ENCODE measurements around the gene AARS2. TPM values are rescaled to one million over a fixed set of nuclear protein-coding genes. Genes with fewer than 3 reads are reported as not detected.

The AARS2 gene
- total and polyA plus RNA-seq, 2 of the 4 experiments (the other 2 are of a cell fraction), result 9.1 to 10.4 TPM

- intact Hi-C loops (cut with micrococcal nuclease) (no loop called here), in situ Hi-C loops (cut with MboI; ENCODE audit: low sequenced_read_pairs) (no loop called here), dilution Hi-C loops (cut with HindIII; ENCODE audit: low sequenced_read_pairs, unreplicated experiment) (no loop called here)
- Histone ChIP-seq H3K4me1 (ENCODE audit: control insufficient read depth, insufficient read depth, low read length) (no peaks in the 10 kb centered on the region), H2AFZ (replicated peaks; ENCODE audit: low read length, poor library complexity) (no peak overlapping the region), H3K4ac (ENCODE audit: low read depth, low read length) (no peak overlapping the region), H4K91ac (ENCODE audit: insufficient read depth, low read depth, low read length) (no peak overlapping the region), H3K18ac (ENCODE audit: low read depth, low read length) (no peak overlapping the region), H3K36me3 (ENCODE audit: control insufficient read depth, insufficient read depth, low read length) (no peaks in the 10 kb centered on the region), H2BK120ac (ENCODE audit: low read depth, low read length) (no peak overlapping the region), H2BK5ac (ENCODE audit: low read depth, low read length, poor library complexity, severe bottlenecking) (no peak overlapping the region), H3K4me2 (ENCODE audit: low read depth, low read length) (no peak overlapping the region), H3K9me3 (ENCODE audit: control insufficient read depth, insufficient read depth, low read length) (no peaks in the 10 kb centered on the region), H4K20me1 (ENCODE audit: insufficient read depth, low read length) (no peaks in the 10 kb centered on the region; the same call in 1 of the 2 replicates), H2AK5ac (ENCODE audit: low read depth, low read length) (no peak overlapping the region; the same call in 1 of the 2 replicates), H4K8ac (ENCODE audit: low read depth in 2 of 2, low read length in 2 of 2) (no peak overlapping the region), H3K27ac (ENCODE audit: insufficient read depth, low read length) (no peak overlapping the region), H3K9ac (ENCODE audit: low read depth, low read length) (no peak overlapping the region), H2AK9ac (replicated peaks; ENCODE audit: low read depth, low read length, poor library complexity) (no peak overlapping the region), H3K4me3 (ENCODE audit: insufficient read depth, low read depth, low read length) (no peak overlapping the region), H3K23ac (ENCODE audit: low read depth, low read length) (no peak overlapping the region), H3K79me1 (ENCODE audit: low read depth in 1 of 2, low read length in 2 of 2) (no peaks in the 10 kb centered on the region), H3K9me1 (ENCODE audit: insufficient read depth, low read length) (peaks cover 4% of the 10 kb centered on the region; the same call in 1 of the 2 replicates), H3K14ac (replicated peaks; ENCODE audit: low read depth, low read length) (no peak overlapping the region), H3K27me3 (ENCODE audit: control insufficient read depth, insufficient read depth, low read length) (peaks cover 56% of the 10 kb centered on the region), H4K5ac (ENCODE audit: low read depth, low read length) (no peak overlapping the region), H3K56ac (ENCODE audit: extremely low read depth, insufficient read depth, low read length) (no peak overlapping the region), H2BK20ac (ENCODE audit: low read depth, low read length) (no peak overlapping the region), H2BK15ac (ENCODE audit: low read depth, low read length) (no peak overlapping the region)
- TF ChIP-seq RCOR1 (IDR thresholded peaks at IDR 0.05; ENCODE audit: insufficient replicate concordance, low read length) (no peak), MXI1 (IDR thresholded peaks at IDR 0.05; ENCODE audit: borderline replicate concordance, low read depth, low read length) (no peak), SMC3 (IDR thresholded peaks at IDR 0.05; ENCODE audit: low read depth, low read length) (no peak), USF2 (IDR thresholded peaks at IDR 0.05; ENCODE audit: low read depth, low read length) (no peak), MAZ (IDR thresholded peaks at IDR 0.05; ENCODE audit: borderline replicate concordance, low read depth, low read length) (no peak), NFE2L2 (IDR thresholded peaks at IDR 0.05; ENCODE audit: low read depth, low read length) (no peak)
- DNase-seq (no peak), ATAC-seq (ENCODE audit: low read depth) (no peak)
- ChIA-PET POLR2A (ENCODE audit: unreplicated experiment) (no interaction called here), CTCF (interaction anchor here (0.6 kb wide), 1 partner anchor 163 kb away, joined by 3 read pairs; no protein-coding TSS in a partner anchor)
- BruUV-seq (replicated peaks), result no TSS peak
- WGBS, 2 experiments (ENCODE audit: extremely low coverage in 2 of 2, insufficient read length in 1 of 2), result 100% methylated on average over 1 of the region's 9 CpGs; no CpG with 5 or more reads in 1 of the 2 experiments
Measured at GRCh38 chr6:44278774-44279697, 34.1 kb downstream of the AARS2 start.

Data from IMR-90 (cell line).